KMS-11 (cell line): ENCODE data around the gene DCD.
"Not testable (repeated sequence)": the region's sequence is repeated elsewhere in the genome, so short reads cannot be mapped to it uniquely, and the experiment has no call there.

Experiments used
- H2AFZ ChIP-seq: fragments of 200-600 bp; sonication (generic); 2 replicates; pipeline ENCODE4 v1.6.1; 2016; ENCODE audit warnings: antibody characterized with exemption, mixed run types, low read depth
- H3K27ac ChIP-seq: fragments of 200-600 bp; sonication (generic); 2 replicates; pipeline ENCODE4 v1.6.1; 2016; ENCODE audit warnings: mild to moderate bottlenecking, mixed run types
- H3K27me3 ChIP-seq: fragments of 200-600 bp; sonication (generic); 2 replicates; pipeline ENCODE4 v1.6.1; 2017; ENCODE audit warnings: mild to moderate bottlenecking, low read depth, mixed run types, moderate library complexity; ENCODE audit not compliant: insufficient read depth
- H3K36me3 ChIP-seq: fragments of 200-600 bp; sonication (generic); 2 replicates; pipeline ENCODE4 v1.6.1; 2017; ENCODE audit warnings: mild to moderate bottlenecking, mixed run types; ENCODE audit not compliant: insufficient read depth
- H3K4me1 ChIP-seq: fragments of 200-600 bp; sonication (generic); 2 replicates; pipeline ENCODE4 v1.6.1; 2016; ENCODE audit warnings: mild to moderate bottlenecking, low read depth, mixed run types; ENCODE audit not compliant: poor library complexity, severe bottlenecking
- H3K4me2 ChIP-seq: fragments of 200-600 bp; sonication (generic); 2 replicates; pipeline ENCODE4 v1.7.0; 2016; ENCODE audit warnings: mild to moderate bottlenecking, mixed run types
- H3K4me3 ChIP-seq: fragments of 200-600 bp; sonication (generic); IDR thresholded peaks from 2 replicates; pipeline ENCODE4 v1.6.1; 2017; ENCODE audit warnings: low read depth, low read length, mixed read lengths; ENCODE audit not compliant: insufficient read depth
- H3K79me2 ChIP-seq: fragments of 200-600 bp; sonication (generic); 2 replicates; pipeline ENCODE4 v1.6.1; 2016; ENCODE audit warnings: low read depth, mixed run types; ENCODE audit not compliant: insufficient read depth
- H3K9ac ChIP-seq: fragments of 200-600 bp; sonication (generic); 2 replicates; pipeline ENCODE4 v1.6.1; 2016; ENCODE audit warnings: mild to moderate bottlenecking, mixed run types
- H4K20me1 ChIP-seq: fragments of 200-600 bp; sonication (generic); 2 replicates; pipeline ENCODE4 v1.6.1; 2016; ENCODE audit warnings: mild to moderate bottlenecking, mixed run types; ENCODE audit not compliant: insufficient read depth
- TF ChIP-seq, protein P1 (sequence below): fragments of 200-600 bp; sonication (generic); conservative IDR thresholded peaks from 2 replicates; pipeline ENCODE4 v1.6.1; 2017; ENCODE audit warnings: low read depth, mild to moderate bottlenecking, antibody characterized with exemption, low read length, moderate library complexity, mixed read lengths

Gene DCD

DNA sequence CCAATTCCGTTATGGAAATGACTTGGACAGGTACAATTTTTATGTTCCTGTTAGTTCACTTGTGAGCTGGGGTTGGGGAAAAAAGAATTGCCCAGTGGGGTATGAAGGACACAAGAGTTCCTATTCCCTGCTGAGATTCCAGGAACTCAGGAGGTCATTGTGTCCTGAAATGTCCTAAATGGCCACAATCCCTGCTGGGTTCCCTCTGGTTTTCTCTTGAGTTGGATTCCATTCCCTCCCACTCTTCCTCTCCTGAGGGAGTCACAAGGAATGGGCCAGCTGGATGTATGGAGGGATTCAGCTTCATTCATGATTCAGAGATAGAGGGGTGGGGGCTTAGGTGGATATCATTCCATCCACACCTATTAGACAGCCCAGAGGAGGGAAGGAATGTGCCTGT lies 34.5 kb upstream of the DCD start:
- Histone ChIP-seq H2AFZ (no peak overlapping the region), H3K27me3 (no peaks in the 10 kb centered on the region), H3K36me3 (no peaks in the 10 kb centered on the region), H3K4me1 (no peaks in the 10 kb centered on the region), H3K79me2 (no peaks in the 10 kb centered on the region), H3K4me2 (no peak overlapping the region), H3K9ac (no peak overlapping the region), H3K27ac (no peak overlapping the region), H4K20me1 (no peaks in the 10 kb centered on the region), H3K4me3 (no peak overlapping the region)
- TF ChIP-seq, protein P1, sequence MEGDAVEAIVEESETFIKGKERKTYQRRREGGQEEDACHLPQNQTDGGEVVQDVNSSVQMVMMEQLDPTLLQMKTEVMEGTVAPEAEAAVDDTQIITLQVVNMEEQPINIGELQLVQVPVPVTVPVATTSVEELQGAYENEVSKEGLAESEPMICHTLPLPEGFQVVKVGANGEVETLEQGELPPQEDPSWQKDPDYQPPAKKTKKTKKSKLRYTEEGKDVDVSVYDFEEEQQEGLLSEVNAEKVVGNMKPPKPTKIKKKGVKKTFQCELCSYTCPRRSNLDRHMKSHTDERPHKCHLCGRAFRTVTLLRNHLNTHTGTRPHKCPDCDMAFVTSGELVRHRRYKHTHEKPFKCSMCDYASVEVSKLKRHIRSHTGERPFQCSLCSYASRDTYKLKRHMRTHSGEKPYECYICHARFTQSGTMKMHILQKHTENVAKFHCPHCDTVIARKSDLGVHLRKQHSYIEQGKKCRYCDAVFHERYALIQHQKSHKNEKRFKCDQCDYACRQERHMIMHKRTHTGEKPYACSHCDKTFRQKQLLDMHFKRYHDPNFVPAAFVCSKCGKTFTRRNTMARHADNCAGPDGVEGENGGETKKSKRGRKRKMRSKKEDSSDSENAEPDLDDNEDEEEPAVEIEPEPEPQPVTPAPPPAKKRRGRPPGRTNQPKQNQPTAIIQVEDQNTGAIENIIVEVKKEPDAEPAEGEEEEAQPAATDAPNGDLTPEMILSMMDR: no peak

DNA sequence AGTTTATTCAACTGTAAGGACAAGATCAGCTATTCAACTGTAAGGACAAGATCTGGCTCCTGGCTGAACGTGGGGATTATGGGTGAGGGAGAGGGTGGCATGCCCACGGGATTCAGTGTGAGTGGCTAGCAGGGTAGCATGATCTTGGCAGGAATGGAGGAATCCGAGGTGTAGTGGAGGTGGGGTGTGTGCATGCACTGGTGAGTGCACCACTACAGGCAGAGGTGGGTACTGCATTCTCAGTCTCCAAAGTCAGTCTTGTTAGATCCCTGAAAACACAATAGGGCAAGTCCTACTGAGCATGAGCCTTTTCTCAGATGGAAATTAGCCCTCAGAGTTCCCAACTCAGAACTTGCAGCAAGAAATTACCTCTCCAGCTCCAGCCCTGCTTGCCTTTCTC lies 32.2 kb upstream of the DCD start:
- Histone ChIP-seq H3K36me3 (no peaks in the 10 kb centered on the region), H3K27me3 (no peaks in the 10 kb centered on the region), H3K4me3 (no peak overlapping the region), H4K20me1 (no peaks in the 10 kb centered on the region), H3K27ac (no peak overlapping the region), H3K9ac (no peak overlapping the region), H2AFZ (no peak overlapping the region), H3K4me1 (no peaks in the 10 kb centered on the region), H3K79me2 (no peaks in the 10 kb centered on the region), H3K4me2 (no peak overlapping the region)
- TF ChIP-seq, protein P1: peak; percentile 94

DNA sequence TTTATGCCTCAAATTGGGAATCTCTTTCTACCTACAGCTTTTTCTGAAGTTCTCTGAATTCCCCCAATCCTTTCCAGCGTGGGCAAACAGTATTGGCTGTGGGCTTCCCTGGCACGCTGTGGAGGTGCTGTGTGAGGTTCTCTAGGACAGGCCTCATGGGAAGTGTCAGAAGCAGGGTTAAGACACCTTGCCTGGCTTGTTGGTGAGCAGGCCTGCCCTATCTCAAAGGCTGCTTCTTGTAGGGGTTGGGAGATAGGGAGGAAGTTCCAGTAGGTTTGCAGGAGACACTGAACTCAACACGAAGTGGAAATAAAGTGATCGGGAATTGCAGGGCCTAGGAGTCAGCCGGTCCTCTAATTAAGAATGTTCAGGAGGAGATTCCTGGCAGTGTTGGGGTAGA lies 30.0 kb upstream of the DCD start:
- Histone ChIP-seq H3K27ac (no peak overlapping the region), H3K9ac (no peak overlapping the region), H3K4me1 (no peaks in the 10 kb centered on the region), H2AFZ (no peak overlapping the region), H3K4me2 (no peak overlapping the region), H3K79me2 (no peaks in the 10 kb centered on the region), H3K4me3 (no peak overlapping the region), H3K27me3 (no peaks in the 10 kb centered on the region), H4K20me1 (no peaks in the 10 kb centered on the region), H3K36me3 (no peaks in the 10 kb centered on the region)
- TF ChIP-seq, protein P1: no peak

DNA sequence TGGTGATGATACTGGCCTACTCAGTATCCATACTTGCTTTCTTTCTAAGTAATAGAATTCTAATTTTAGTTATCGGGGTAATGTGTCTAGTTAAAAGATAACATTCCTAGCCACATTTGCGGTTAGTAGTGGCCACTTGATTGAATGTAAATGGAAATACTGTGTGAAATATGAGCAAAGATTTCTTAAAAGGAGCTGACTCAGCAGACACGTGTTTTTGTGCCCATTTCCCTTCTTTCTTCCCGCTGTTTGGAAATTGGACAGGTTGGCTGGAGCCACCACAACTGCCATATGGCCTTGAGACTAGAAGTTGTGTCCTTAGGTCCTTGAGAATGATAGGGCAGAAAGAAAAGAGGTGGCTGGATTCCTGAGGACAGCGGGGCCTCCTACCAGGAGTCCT lies 19.8 kb upstream of the DCD start:
- Histone ChIP-seq H3K4me1 (no peaks in the 10 kb centered on the region), H4K20me1 (no peaks in the 10 kb centered on the region), H3K4me2 (no peak overlapping the region), H3K79me2 (no peaks in the 10 kb centered on the region), H3K9ac (no peak overlapping the region), H2AFZ (no peak overlapping the region), H3K27me3 (no peaks in the 10 kb centered on the region), H3K27ac (no peak overlapping the region), H3K36me3 (no peaks in the 10 kb centered on the region), H3K4me3 (no peak overlapping the region)
- TF ChIP-seq, protein P1: no peak

DNA sequence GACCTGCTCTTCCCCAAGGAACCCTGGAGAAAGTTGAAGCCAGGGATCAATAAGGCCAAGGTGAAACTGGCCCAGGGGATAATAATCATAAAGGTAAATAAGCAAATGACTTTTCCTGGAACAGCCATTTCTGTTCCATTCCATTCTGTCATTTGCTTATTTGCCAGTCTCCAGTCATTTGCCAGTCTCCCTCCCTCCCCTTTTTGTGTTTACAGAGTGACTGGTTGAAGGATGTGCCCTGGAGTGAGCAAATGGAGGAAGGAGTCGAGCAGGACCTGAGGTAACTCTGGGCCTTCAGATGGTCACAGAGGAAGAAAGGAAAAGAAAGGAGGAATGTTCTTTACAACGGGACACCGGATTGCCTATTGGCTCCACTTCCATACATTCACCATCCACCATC lies 17.8 kb upstream of the DCD start:
- Histone ChIP-seq H3K4me3 (no peak overlapping the region), H3K27ac (no peak overlapping the region), H3K4me2 (no peak overlapping the region), H3K36me3 (no peaks in the 10 kb centered on the region), H2AFZ (no peak overlapping the region), H3K9ac (no peak overlapping the region), H3K4me1 (no peaks in the 10 kb centered on the region), H4K20me1 (no peaks in the 10 kb centered on the region), H3K27me3 (no peaks in the 10 kb centered on the region), H3K79me2 (no peaks in the 10 kb centered on the region)
- TF ChIP-seq, protein P1: no peak

DNA sequence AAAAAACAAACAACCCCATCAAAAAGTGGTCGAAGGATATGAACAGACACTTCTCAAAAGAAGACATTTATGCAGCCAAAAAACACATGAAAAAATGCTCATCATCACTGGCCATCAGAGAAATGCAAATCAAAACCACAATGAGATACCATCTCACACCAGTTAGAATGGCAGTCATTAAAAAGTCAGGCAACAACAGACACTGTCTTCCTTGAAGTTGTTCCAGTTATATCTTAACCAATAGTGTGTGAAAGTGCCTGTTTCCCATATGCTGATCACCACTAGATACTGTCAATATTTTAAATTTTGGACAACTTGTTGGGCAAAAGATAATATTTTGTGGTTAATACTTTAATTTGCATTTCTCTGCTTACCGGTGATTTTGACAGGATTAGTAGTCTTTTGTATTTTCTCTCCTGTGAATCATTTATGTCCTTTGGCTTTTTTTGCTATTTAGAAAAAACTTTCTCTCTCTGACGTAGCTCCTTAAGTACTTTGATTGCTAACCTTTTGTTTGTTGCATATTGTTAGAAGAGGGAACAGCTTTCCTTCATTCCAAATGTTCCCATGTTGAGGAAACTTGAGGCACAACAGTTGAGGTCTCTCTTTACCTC lies 17.0 kb upstream of the DCD start:
- not testable (repeated sequence) for H3K79me2 ChIP-seq, H4K20me1 ChIP-seq, H3K4me1 ChIP-seq, H2AFZ ChIP-seq, H3K4me3 ChIP-seq, H3K36me3 ChIP-seq, H3K27ac ChIP-seq, H3K4me2 ChIP-seq, H3K9ac ChIP-seq, H3K27me3 ChIP-seq
